Osteocyte (in vitro differentiated cells): ENCODE measurements around the gene CDR2. TPM values are rescaled to one million over a fixed set of nuclear protein-coding genes. Genes with fewer than 3 reads are reported as not detected.

ENCODE experiments used
- DNase-seq: peaks from one replicate; pipeline ENCODE4 v3.0.0; 2021; ENCODE audit warnings: mixed read lengths; ENCODE audit not compliant: unreplicated experiment; ENCODE audit errors: extremely low spot score
- H3K27ac Mint-ChIP-seq: one replicate; pipeline ENCODE4 v1.8.0; 2021; ENCODE audit warnings: mild to moderate bottlenecking, mixed read lengths; ENCODE audit not compliant: unreplicated experiment
- H3K27me3 Mint-ChIP-seq: one replicate; pipeline ENCODE4 v1.8.0; 2021; ENCODE audit warnings: mixed read lengths; ENCODE audit not compliant: unreplicated experiment
- H3K36me3 Mint-ChIP-seq: one replicate; pipeline ENCODE4 v1.8.0; 2021; ENCODE audit warnings: mixed read lengths; ENCODE audit not compliant: unreplicated experiment
- H3K4me1 Mint-ChIP-seq: one replicate; pipeline ENCODE4 v1.8.0; 2021; ENCODE audit warnings: mixed read lengths; ENCODE audit not compliant: unreplicated experiment
- H3K4me3 Mint-ChIP-seq: one replicate; pipeline ENCODE4 v1.8.0; 2021; ENCODE audit warnings: mild to moderate bottlenecking, moderate library complexity, mixed read lengths; ENCODE audit not compliant: unreplicated experiment
- H3K9me3 Mint-ChIP-seq: one replicate; pipeline ENCODE4 v1.8.0; 2021; ENCODE audit warnings: mixed read lengths; ENCODE audit not compliant: unreplicated experiment
- total RNA-seq: library from RNA; stranded (reverse); gene quantifications from 2 replicates; pipeline ENCODE4 v1.2.1, GENCODE V29; 2021
- TF ChIP-seq, protein P1 (sequence below): fragments of 200-600 bp; sonication (generic); IDR thresholded peaks from 2 replicates; pipeline ENCODE4 v1.5.0; 2021; ENCODE audit warnings: antibody characterized with exemption, mild to moderate bottlenecking, moderate library complexity

CDR2 gene
- total RNA-seq, 1 donor from 2014 or later, result 23.7 TPM

DNA sequence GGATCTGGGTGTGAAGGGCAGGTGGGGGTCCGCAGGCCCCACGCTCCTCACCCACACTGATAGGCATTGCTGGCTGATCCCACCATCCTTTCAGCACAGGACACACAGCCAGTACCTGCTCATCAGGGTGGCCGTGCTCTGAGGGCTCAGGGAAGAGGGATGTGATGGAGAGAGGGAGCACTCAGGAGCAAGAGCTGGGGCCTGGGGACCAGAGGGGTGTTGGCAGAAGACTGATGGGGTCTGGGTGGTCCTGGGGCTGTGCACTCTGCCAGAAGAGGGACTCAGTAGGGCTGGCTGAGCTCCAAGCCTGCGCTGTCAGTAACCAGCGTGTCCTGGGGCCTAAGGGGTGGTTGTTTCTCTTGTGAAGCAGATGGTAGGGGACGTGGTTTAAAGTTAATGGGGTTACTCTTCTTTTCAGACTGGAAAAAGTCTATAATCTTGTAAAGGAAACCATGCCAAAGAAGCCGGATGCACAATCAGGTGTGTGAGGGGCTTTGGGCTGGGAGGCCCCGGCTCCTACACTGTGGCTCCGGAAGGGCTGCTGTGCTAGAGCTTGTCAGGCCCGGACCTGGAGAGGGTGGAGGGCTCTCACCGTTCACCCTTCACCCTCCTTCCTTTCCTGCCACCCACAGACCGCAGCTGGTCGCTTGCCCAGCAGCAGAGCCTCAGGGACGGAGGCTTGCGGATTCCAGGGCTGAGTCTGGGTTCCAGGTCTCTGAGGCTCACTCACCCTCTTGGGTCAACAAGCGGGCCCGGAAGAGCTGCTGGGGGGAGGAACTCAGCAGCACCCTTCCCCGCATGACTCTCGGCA is 49.4 kb downstream of the CDR2 start:
- Mint-ChIP-seq H3K4me3 (no peak overlapping the region), H3K27ac (no peak overlapping the region), H3K9me3 (no peaks in the 10 kb centered on the region), H3K4me1 (no peaks in the 10 kb centered on the region), H3K27me3 (no peaks in the 10 kb centered on the region), H3K36me3 (peaks cover 21% of the 10 kb centered on the region)
- TF ChIP-seq, protein P1, sequence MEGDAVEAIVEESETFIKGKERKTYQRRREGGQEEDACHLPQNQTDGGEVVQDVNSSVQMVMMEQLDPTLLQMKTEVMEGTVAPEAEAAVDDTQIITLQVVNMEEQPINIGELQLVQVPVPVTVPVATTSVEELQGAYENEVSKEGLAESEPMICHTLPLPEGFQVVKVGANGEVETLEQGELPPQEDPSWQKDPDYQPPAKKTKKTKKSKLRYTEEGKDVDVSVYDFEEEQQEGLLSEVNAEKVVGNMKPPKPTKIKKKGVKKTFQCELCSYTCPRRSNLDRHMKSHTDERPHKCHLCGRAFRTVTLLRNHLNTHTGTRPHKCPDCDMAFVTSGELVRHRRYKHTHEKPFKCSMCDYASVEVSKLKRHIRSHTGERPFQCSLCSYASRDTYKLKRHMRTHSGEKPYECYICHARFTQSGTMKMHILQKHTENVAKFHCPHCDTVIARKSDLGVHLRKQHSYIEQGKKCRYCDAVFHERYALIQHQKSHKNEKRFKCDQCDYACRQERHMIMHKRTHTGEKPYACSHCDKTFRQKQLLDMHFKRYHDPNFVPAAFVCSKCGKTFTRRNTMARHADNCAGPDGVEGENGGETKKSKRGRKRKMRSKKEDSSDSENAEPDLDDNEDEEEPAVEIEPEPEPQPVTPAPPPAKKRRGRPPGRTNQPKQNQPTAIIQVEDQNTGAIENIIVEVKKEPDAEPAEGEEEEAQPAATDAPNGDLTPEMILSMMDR, result no peak
- DNase-seq, result peak; percentile 72

DNA sequence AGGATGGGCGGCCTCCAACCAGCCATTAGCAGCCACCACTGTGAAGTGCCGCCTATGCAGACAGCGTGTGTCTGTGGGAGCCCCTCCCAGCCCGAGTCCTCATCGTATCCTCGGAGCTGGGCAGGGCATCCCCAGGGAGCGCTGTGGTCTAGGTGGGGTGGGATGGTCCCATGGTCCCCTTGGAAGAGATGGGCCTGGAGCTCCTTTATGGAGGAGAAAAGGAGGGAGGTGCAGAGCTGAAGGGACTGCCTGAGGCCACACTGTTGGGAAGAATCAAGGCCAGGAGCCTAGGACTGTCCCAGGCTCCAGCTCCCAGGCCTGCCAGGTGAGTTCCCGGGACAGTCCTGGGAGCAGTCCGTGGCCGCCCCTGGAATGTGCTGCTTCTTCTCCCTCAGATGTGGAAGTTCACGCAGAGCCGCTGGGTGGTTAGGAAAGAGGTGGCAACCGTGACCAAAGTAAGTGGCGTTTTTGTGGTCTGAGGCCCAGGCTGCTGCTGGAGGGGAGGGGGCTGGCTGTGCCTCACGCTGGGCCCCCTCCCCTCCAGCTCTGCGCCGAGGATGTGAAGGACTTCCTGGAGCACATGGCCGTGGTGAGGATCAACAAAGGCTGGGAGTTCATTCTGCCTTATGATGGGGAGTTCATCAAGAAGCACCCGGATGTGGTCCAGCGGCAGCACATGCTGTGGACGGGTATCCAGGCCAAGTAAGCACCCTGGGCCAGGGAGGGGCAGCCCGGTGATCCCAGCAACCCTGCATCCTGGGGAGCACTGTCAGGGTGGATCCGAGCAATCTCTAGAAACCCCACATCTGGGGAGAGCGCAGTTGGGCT is 50.2 kb downstream of the CDR2 start:
- peak; percentile 73 for DNase-seq
- TF ChIP-seq, protein P1, result no peak
- no peak overlapping the region for H3K4me3 Mint-ChIP-seq
- peaks cover 19% of the 10 kb centered on the region for H3K36me3 Mint-ChIP-seq
- no peak overlapping the region for H3K27ac Mint-ChIP-seq
- H3K4me1 Mint-ChIP-seq, result no peaks in the 10 kb centered on the region
- no peaks in the 10 kb centered on the region for H3K9me3 Mint-ChIP-seq
- H3K27me3 Mint-ChIP-seq, result no peaks in the 10 kb centered on the region

DNA sequence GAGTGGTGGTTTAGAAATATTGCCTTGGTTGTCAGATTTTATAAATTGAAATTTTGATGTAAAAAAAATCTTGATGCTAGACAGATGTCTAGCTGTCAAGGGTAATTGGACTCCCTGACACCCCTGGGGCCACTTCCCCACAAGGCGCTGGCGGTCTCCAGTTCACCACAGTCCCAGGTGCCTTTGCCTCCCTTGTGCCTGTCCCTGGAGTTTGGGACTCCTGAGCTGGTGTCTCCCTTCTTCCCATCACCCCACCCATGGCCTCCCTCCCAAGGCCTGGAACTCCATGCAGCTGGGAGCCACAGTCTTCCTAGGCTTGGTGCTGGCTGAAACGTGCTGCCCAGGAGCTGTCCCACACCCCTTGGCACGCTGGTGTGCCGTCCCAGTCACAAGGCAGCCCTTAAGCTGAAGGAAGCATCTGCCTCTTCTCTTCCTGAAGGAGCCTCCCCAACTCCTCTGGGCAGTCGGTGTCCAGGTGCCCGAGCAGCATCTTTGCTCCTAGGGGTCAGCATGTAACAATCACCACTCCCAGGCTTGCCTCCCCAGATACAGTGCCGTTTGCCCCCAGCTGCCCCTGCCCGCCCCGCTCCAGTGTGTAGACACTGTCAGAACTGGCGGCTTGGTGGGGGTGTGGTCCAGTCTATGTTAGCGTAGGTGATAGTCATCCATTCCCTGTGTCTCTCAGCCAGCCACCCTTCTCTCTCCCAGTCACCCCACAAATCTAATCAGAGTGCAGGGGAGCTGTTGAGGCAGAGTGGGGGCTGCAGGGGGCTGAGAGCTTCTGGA is 51.1 kb downstream of the CDR2 start:
- Mint-ChIP-seq H3K4me3 (no peak overlapping the region), H3K27me3 (no peaks in the 10 kb centered on the region), H3K4me1 (no peaks in the 10 kb centered on the region), H3K27ac (no peak overlapping the region), H3K36me3 (peaks cover 21% of the 10 kb centered on the region), H3K9me3 (no peaks in the 10 kb centered on the region)
- TF ChIP-seq, protein P1, result no peak
- DNase-seq, result peak; percentile 73

DNA sequence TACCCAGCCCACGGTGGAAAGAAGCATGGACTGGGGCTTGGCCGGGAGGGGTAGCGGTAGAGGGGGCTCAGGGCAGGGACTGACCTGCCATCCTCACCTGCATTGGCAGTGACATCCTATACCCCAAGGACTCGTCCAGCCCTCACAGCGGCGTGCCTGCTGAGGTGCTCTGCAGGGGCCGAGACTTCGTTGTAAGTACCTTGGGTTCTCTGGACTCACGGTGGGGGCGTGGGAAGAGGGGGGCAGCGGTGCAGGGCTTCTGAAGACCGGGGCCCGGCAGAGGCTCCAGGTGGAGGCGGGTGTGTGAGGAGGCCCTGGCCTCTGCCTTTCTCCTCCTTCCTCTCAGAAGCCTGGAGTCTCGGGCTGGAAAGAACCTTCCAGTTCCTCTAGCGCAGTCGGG is 51.7 kb downstream of the CDR2 start:
- DNase-seq, result peak; percentile 63
- H3K27me3 Mint-ChIP-seq, result no peaks in the 10 kb centered on the region
- no peak overlapping the region for H3K4me3 Mint-ChIP-seq
- H3K4me1 Mint-ChIP-seq, result no peaks in the 10 kb centered on the region
- no peaks in the 10 kb centered on the region for H3K9me3 Mint-ChIP-seq
- peaks cover 16% of the 10 kb centered on the region for H3K36me3 Mint-ChIP-seq
- H3K27ac Mint-ChIP-seq, result no peak overlapping the region
- TF ChIP-seq, protein P1, result no peak
